Spleen (tissue), 7 donors: Measurements from ENCODE around the gene SRGN.

Experiments used
- CTCF ChIP-seq, 11 experiments: fragments of 200-600 bp in 7 of 11; fragments of 450-650 bp in 4 of 11; sonication (generic) in 4 of 11; IDR thresholded peaks in 8 of 11; conservative IDR thresholded peaks in 3 of 11; 1 replicate in 7 of 11; 2 replicates in 4 of 11; pipeline versions ENCODE4 v1.4.0 to v1.8.0; 2016 to 2021; ENCODE audit warnings: antibody characterized with exemption in 11 of 11, inconsistent platforms in 4 of 11, mild to moderate bottlenecking in 1 of 11
- POLR2AphosphoS5 ChIP-seq, 3 donors: sonication (generic); formaldehyde crosslinking; IDR thresholded peaks; one replicate each; pipeline ENCODE4 v1.5.1; 2017; ENCODE audit warnings: antibody characterized with exemption in 3 of 3
- donor health status: DM: no; HTN: no; CAD: no; lungs with moderate emphysema.
- donor health status: DM: no; HTN: no; CAD: no.
- donor health status: DM: no; HTN: no; CAD: no.

GRCh38 chr10:69047111-69047832, 40.6 kb upstream of the SRGN start:
- TF ChIP-seq POLR2AphosphoS5 (IDR thresholded peaks at IDR 0.05) (no peak), CTCF (IDR thresholded peaks at IDR 0.05 in 8 of 11, conservative IDR thresholded peaks at IDR 0.05 in 3 of 11) (no peak)
